Smooth muscle cell (in vitro differentiated cells): ENCODE data around the gene AXL. TPM values are rescaled to one million over a fixed set of nuclear protein-coding genes. Genes with fewer than 3 reads are reported as not detected.

ENCODE experiments used
- DNase-seq: peaks from one replicate; lab custom pipeline; 2025; ENCODE audit not compliant: unreplicated experiment; lab: John Stamatoyannopoulos, UW
- H2AFZ ChIP-seq: fragments of 200-600 bp; sonication (generic); 2 replicates; pipeline ENCODE4 v1.6.0; 2016; ENCODE audit warnings: antibody characterized with exemption, low read depth, mild to moderate bottlenecking
- H3F3A ChIP-seq: fragments of 200-600 bp; sonication (generic); 2 replicates; pipeline ENCODE4 v1.6.0; 2017; ENCODE audit warnings: antibody characterized with exemption, low read depth
- H3K27ac ChIP-seq: fragments of 200-600 bp; sonication (generic); 2 replicates; pipeline ENCODE4 v1.5.1; 2016; ENCODE audit warnings: low read depth, mild to moderate bottlenecking
- H3K27me3 ChIP-seq: fragments of 200-600 bp; sonication (generic); 2 replicates; pipeline ENCODE4 v1.6.1; 2016; ENCODE audit warnings: low read depth, mild to moderate bottlenecking
- H3K36me3 ChIP-seq: fragments of 200-600 bp; sonication (generic); 2 replicates; pipeline ENCODE4 v1.5.1; 2016; ENCODE audit warnings: low read depth
- H3K4me1 ChIP-seq: fragments of 200-600 bp; sonication (generic); 2 replicates; pipeline ENCODE4 v1.5.1; 2016; ENCODE audit warnings: low read depth
- H3K4me2 ChIP-seq: fragments of 200-600 bp; sonication (generic); 2 replicates; pipeline ENCODE4 v1.6.0; 2016; ENCODE audit warnings: mild to moderate bottlenecking
- H3K4me3 ChIP-seq: fragments of 200-600 bp; sonication (generic); 2 replicates; pipeline ENCODE4 v1.5.1; 2016; ENCODE audit warnings: mild to moderate bottlenecking
- H3K79me2 ChIP-seq: fragments of 200-600 bp; sonication (generic); 2 replicates; pipeline ENCODE4 v1.6.0; 2016; ENCODE audit warnings: low read depth, mild to moderate bottlenecking
- H3K9ac ChIP-seq: fragments of 200-600 bp; sonication (generic); 2 replicates; pipeline ENCODE4 v1.6.0; 2016; ENCODE audit warnings: low read depth
- H3K9me3 ChIP-seq: fragments of 200-600 bp; sonication (generic); replicated peaks from 2 replicates; pipeline ENCODE4 v1.5.1; 2016; ENCODE audit warnings: low read depth
- H4K20me1 ChIP-seq: fragments of 200-600 bp; sonication (generic); 2 replicates; pipeline ENCODE4 v1.6.0; 2016; ENCODE audit warnings: low read depth
- CTCF ChIP-seq: fragments of 200-600 bp; sonication (generic); IDR thresholded peaks from 2 replicates; pipeline ENCODE4 v1.5.1; 2017; ENCODE audit warnings: borderline replicate concordance, mild to moderate bottlenecking, antibody characterized with exemption; ENCODE audit not compliant: insufficient read depth, poor library complexity, severe bottlenecking
- WGBS: methylation state at CpG from one replicate; pipeline ENCODE4 v1.1.7; 2016; ENCODE audit warnings: low lambda C conversion rate; 5-methylcytosine and 5-hydroxymethylcytosine counted together
- polyA plus RNA-seq: library from polyadenylated mRNA; unstranded; fragments of >200 nt; fragmentation: Nextera tagmentation; extraction: Ambion mirVana; gene quantifications from 2 replicates; pipeline ENCODE4 v1.2.1, GENCODE V29; 2016
- total RNA-seq: library from RNA; depleted of rRNA; stranded (reverse); fragments of >200 nt; gene quantifications from 2 replicates; pipeline ENCODE4 v1.2.3, GENCODE V29; 2014

AXL gene
- total and polyA plus RNA-seq, 2 experiments from 2014 or later = 16.9 to 71.2 TPM

DNA sequence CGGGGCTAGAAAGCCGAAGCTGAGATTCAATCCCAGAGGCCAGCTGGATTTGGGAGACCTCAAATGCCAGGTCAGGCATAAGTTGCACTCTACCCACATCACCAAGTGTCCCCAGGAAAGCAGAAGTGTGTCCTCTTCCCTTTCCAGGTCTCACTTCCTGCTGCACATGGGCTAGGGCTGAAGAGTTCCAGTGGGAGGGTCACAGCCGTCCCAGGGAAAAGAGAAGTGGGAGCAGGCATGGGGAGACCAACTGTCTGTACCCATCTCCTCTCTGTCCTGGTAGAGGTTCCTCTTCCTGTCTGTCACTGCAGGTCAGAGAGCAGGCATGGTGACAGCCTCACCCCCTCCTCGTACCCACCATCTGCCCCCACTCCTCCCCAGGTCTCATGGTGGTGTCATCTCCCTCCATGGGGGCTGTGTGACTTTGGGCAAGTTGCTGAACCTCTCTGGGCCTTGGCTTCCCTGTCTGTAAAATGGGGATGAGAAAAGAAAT lies 14.8 kb downstream of the AXL start:
- no peak overlapping the region for H3K4me2 ChIP-seq
- H3F3A ChIP-seq = peaks cover 4% of the 10 kb centered on the region
- H3K4me1 ChIP-seq = no peaks in the 10 kb centered on the region
- 94% methylated on average over 4 of the region's 4 CpGs for WGBS
- no peaks in the 10 kb centered on the region for H4K20me1 ChIP-seq
- peaks cover 3% of the 10 kb centered on the region for H3K79me2 ChIP-seq
- H3K27ac ChIP-seq = no peak overlapping the region
- no peaks in the 10 kb centered on the region for H3K9me3 ChIP-seq
- no peak overlapping the region for H3K9ac ChIP-seq
- no peak for TF ChIP-seq CTCF
- H3K36me3 ChIP-seq = peaks cover 6% of the 10 kb centered on the region
- no peak overlapping the region for H2AFZ ChIP-seq
- no peak for DNase-seq
- no peaks in the 10 kb centered on the region for H3K27me3 ChIP-seq
- no peak overlapping the region for H3K4me3 ChIP-seq

- H3K27me3 ChIP-seq = no peaks in the 10 kb centered on the region
- H2AFZ ChIP-seq = no peak overlapping the region
- WGBS = 95% methylated on average over 8 of the region's 8 CpGs
- no peaks in the 10 kb centered on the region for H4K20me1 ChIP-seq
- H3F3A ChIP-seq = peaks cover 4% of the 10 kb centered on the region
- peaks cover 6% of the 10 kb centered on the region for H3K36me3 ChIP-seq
- no peak overlapping the region for H3K4me3 ChIP-seq
- no peak overlapping the region for H3K27ac ChIP-seq
- H3K79me2 ChIP-seq = no peaks in the 10 kb centered on the region
- DNase-seq = no peak
- no peak for TF ChIP-seq CTCF
- no peaks in the 10 kb centered on the region for H3K4me1 ChIP-seq
- H3K9me3 ChIP-seq = no peaks in the 10 kb centered on the region
- H3K9ac ChIP-seq = no peak overlapping the region
- no peak overlapping the region for H3K4me2 ChIP-seq
These were observed 15.6 kb downstream of the AXL start for GRCh38 chr19:41234512-41235168.

DNA sequence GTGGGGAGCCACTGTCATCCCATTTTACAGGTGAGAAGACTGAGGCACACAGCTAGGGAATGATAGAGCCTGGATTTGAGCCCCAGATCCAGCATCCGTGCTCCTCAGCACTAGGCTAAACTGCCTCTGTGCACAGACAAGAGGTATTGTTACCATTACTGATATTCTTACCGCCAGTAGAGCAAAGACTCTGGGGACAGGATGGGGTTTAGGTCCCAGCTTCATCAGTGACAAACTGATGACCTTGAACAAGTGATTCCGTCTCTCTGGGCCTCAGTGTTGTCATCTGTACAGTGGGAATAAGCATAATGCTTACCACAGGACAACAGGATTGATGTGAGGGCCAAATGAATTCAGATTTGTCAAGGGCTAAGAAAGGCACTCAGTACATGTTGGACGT lies 16.5 kb downstream of the AXL start:
- WGBS = 96% methylated on average over 4 of the region's 4 CpGs
- H3K4me1 ChIP-seq = no peaks in the 10 kb centered on the region
- no peak overlapping the region for H3K9ac ChIP-seq
- no peaks in the 10 kb centered on the region for H3K27me3 ChIP-seq
- no peak for DNase-seq
- H3F3A ChIP-seq = peaks cover 4% of the 10 kb centered on the region
- H3K9me3 ChIP-seq = no peaks in the 10 kb centered on the region
- no peak for TF ChIP-seq CTCF
- H2AFZ ChIP-seq = no peak overlapping the region
- peaks cover 6% of the 10 kb centered on the region for H3K36me3 ChIP-seq
- H3K27ac ChIP-seq = no peak overlapping the region
- no peak overlapping the region for H3K4me3 ChIP-seq
- no peak overlapping the region for H3K4me2 ChIP-seq
- H3K79me2 ChIP-seq = no peaks in the 10 kb centered on the region
- H4K20me1 ChIP-seq = no peaks in the 10 kb centered on the region

DNA sequence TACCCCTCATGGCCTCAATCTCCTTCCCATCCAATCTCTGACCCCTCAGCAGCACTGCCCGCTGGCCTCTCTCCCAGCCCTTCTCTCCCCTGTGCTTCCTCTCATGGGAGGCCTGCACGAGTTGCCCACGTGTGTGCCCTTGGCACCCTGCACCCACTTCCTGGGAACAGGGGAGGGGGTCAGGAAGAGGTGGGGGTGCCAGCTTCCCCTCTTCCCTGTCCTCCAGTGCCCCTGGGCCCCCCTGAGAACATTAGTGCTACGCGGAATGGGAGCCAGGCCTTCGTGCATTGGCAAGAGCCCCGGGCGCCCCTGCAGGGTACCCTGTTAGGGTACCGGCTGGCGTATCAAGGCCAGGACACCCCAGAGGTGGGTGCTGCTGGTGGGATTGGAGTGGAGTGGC lies 19.2 kb downstream of the AXL start:
- H3K27me3 ChIP-seq = no peaks in the 10 kb centered on the region
- H3K4me2 ChIP-seq = no peak overlapping the region
- no peak for DNase-seq
- no peak overlapping the region for H2AFZ ChIP-seq
- peaks cover 4% of the 10 kb centered on the region for H3F3A ChIP-seq
- no peak for TF ChIP-seq CTCF
- H3K4me3 ChIP-seq = no peak overlapping the region
- H3K36me3 ChIP-seq = peaks cover 10% of the 10 kb centered on the region
- WGBS = 98% methylated on average over 10 of the region's 10 CpGs
- H4K20me1 ChIP-seq = no peaks in the 10 kb centered on the region
- no peak overlapping the region for H3K27ac ChIP-seq
- no peaks in the 10 kb centered on the region for H3K4me1 ChIP-seq
- no peak overlapping the region for H3K9ac ChIP-seq
- no peaks in the 10 kb centered on the region for H3K79me2 ChIP-seq
- no peaks in the 10 kb centered on the region for H3K9me3 ChIP-seq
